Putamen (tissue), 1 donor: ENCODE measurements around the gene IGFALS.
"Not testable (repeated sequence)": the region's sequence is repeated elsewhere in the genome, so short reads cannot be mapped to it uniquely, and the experiment has no call there.

ENCODE experiments used
- DNase-seq: peaks from one replicate; pipeline ENCODE4 v3.0.0-alpha.2; 2016; ENCODE audit warnings: low spot score

Gene IGFALS

DNA sequence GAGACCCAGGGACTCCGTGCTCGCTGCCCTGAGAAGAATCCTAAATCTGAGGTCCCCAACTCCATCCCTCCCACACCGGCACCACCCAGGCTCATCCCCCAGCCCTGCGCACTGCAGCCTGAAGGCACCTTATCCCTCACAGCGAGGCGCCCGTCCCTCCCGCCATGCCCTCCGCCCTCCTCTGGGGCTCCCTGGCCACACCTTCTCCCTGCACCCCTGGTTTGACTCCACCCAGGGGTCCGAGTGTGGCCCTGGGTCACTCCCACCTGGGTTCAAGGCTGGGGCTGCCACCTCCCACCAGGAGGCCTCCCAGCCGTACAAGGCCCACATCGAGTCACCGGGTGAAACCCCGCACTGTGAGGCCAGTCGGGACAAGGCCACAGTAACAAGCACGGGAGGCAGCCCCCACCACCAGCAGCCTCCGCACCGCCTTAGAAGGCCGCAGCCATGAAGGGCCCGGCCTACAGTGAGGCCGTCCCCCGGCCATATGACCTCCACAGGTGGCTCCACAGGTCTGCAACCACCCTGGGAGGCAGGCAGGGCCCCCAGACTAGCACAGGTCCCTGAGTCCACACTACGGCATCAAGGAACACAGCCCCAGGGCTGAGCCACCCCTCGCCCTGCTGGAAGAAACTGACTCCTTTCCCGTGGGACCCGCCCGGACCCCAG lies 24.8 kb upstream of the IGFALS start:
- no peak for DNase-seq

- no peak for DNase-seq
Observed at GRCh38 chr16:1817716-1818115, 24.2 kb upstream of the IGFALS start.

- DNase-seq: no peak
Observed at GRCh38 chr16:1817276-1817589, 23.7 kb upstream of the IGFALS start.

DNA sequence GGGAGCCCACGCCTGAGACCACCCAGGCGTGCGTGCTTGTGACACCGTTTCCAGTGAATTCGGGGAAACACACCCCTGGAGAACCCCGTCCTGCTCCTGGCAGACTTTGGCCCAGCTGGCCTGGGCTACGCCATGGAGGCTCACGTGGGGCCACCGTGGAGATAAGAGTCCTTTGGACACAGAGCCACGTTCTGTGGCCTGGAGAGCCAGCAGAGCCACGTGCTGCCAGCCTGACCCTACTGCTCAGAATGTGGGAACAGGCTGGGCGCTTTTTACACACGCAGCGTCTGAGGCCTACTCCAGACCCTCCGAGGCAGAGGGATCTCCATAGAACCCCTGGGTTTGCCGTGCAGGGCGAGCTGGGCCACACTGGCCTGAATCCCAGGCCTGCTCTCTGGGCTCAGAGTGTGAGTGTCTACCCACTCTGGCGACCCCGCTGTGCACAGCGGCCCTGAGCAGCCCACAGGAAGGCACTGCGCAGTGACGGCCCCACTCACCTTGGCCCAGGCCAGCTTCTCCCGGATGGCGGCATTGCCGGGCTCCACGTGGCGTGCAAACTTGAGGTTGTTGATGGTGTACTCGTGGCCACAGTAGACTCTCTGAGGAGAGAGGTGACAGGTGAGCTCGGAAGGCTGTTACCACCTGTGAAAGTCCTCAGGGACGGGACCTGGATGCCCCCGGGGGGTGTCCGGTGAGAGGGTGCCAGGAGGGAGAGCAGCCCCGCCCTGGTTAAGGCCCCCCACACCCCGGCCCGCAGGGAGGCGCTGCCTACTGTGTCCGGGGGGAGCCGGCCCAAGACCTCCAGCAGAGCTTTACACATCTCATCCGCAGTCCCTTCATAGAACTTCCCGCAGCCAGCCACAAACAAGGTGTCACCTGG lies 23.1 kb upstream of the IGFALS start:
- DNase-seq: no peak

- no peak for DNase-seq
Observed at GRCh38 chr16:1815461-1815860, 22.0 kb upstream of the IGFALS start.

DNA sequence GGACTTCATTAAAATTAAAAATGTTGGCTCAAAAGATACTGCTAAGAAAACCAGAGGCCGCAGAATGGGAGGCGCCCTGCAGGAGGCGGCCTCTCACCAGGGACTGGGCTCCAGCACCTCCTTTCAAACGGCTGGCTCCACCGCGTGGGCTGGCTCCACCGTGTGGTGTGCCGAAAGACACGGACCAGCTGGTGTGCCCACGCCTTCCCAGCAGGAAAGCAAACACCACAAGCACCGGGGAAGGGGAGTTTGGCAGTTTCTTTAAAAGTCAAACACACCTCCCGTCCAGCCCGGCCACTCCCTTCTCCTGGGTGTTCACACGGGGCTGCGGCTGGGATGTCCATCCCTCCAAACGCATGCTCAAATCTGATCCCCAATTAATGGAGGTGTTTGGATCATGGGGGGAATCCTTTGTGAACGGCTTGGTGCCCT lies 19.2 kb upstream of the IGFALS start:
- DNase-seq: no peak

DNA sequence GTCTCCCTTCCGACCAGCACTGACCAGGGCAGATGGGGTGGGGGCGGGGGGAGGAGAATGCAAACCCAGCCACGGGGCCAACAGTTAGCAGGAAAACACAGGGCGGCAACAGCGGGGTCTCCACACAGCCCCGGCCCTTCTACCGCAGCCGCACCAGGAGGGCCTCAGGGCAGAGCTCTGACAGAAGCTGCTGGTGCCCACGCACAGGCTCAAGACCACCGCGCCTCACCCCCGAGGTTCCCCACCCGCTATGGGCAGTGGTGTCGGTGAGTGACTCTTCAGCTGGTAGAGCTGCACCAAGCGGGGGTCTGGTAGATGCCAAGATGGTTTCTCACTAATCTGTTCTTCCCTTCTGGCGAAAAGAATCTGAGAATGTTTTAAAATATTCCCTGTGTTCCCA lies 17.0 kb upstream of the IGFALS start:
- no peak for DNase-seq

DNA sequence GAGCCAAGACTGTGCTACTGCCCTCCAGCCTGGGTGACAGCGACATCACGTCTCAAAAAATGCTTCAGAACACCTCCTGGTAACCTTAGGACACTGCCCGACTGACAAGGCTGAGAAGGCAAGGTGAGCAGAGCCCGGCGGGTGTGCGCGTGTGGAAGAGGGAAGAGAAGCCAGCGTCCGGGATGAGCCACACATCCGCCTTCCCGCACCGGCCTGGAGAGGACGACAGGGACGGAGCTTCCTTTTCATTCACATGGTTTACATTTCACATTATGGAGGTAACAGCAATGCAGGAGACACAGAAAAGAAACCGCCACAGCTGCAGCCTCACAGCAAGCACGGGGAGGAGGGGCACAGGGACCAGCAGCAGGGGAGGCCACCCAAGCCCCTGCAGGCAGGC lies 16.6 kb upstream of the IGFALS start:
- DNase-seq: no peak

DNA sequence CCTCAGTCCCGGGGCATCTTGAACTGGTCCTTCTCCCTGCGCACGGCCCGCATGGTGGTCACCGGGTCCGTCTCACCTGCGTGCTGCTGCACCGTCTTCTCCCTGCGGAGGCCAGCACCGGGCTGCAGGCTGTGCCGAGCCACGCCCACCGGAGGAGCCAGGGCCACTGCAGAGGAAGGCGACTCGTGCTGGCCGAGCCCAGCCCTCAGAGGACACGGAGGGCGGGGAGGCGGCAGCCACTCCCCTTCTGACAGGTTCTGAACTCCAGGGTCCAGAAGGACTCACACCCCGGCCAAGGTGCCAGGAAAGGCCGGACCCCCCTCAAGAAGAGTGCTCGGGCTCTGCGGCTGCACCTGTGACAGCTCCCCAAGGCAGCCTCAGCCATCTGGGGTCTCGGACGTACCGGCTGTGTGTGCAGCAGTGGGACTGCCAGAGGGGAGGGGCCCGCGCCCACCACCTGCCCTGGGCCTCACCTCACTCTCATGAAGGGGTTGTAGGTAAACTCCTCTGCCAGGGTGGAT lies 15.8 kb upstream of the IGFALS start:
- DNase-seq: no peak

DNA sequence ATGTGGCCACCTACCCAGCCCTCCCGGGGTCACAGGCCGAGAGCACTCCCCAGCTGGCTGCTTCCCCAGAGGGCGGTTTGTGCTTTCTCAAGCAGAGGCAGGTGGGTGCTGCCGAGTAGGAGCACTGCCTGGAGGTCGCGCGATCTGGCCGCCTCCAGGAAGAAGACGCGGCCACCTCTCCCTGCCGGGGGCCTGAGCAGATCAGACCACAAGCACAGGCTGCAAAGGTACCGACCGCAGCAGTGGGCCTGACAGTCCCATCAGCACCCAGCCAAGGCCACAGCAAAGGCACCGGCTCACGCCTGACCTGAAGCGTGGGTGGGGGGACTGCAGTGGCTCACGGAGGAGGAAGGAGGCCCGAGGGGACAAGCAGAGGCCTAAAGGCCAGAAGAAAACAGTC lies 15.2 kb upstream of the IGFALS start:
- DNase-seq: no peak

- DNase-seq: no peak
Observed at GRCh38 chr16:1807626-1808025, 14.1 kb upstream of the IGFALS start.

- no peak for DNase-seq
Observed at GRCh38 chr16:1800701-1801100, 7.2 kb upstream of the IGFALS start.

DNA sequence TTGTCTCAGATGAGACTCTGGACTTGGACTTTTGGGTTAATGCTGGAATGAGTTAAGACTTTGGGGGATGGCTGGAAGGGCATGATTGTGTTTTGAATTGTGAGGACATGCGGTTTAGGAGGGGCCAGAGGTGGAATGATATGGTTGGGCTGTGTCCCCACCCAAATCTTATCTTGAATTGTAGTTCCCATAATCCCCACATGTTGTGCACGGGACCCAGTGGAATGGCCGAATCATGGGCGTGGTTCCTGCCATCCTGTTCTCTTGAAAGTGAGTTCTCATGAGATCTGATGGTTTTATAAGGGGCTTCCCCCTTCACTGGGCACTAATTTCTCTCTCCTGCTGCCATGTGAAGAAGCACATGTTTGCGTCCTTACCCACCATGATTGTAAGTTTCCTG lies 5.8 kb upstream of the IGFALS start:
- not testable (repeated sequence) for DNase-seq

GRCh38 chr16:1794908-1795666 lies 1.6 kb upstream of the IGFALS start:
- DNase-seq: no peak

GRCh38 chr16:1794221-1794871 lies 841 bp upstream of the IGFALS start:
- no peak for DNase-seq

DNA sequence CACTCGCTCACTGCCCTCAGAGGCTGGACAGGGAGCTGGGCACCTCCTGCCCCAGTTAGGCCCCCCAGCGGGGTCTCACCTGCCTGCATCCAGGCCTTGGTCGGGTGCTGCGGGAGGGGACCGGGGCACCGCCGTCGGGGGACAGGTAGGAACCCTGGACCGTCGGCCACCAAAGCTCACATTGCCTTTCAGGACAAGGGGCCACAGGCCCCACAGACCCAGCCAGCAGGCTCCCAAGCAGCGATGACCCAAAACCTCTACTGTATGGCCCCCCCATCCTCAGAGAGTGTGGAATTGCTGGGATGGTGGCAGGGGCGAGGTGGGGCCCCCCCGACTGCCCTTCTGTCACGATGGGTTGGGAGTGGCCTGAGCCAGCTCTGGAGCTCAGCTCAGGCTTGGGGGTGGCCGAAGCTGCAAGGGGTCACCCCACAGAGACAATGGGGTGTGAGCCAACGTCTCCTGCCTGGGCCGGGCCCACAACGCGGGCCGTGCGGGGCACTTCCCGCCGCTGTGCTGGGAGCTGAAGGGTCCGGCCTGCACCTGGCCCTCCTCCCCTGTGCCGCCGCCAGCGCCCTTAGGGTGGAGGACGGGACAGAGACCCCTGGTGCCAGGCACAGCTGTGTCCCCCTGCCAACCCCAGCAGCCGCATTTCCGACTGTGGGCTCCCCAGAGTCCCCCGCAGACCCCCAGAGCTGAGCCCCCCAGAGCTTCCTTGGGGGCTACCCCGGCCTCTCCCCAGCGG lies 498 bp downstream of the IGFALS start:
- DNase-seq: no peak

DNA sequence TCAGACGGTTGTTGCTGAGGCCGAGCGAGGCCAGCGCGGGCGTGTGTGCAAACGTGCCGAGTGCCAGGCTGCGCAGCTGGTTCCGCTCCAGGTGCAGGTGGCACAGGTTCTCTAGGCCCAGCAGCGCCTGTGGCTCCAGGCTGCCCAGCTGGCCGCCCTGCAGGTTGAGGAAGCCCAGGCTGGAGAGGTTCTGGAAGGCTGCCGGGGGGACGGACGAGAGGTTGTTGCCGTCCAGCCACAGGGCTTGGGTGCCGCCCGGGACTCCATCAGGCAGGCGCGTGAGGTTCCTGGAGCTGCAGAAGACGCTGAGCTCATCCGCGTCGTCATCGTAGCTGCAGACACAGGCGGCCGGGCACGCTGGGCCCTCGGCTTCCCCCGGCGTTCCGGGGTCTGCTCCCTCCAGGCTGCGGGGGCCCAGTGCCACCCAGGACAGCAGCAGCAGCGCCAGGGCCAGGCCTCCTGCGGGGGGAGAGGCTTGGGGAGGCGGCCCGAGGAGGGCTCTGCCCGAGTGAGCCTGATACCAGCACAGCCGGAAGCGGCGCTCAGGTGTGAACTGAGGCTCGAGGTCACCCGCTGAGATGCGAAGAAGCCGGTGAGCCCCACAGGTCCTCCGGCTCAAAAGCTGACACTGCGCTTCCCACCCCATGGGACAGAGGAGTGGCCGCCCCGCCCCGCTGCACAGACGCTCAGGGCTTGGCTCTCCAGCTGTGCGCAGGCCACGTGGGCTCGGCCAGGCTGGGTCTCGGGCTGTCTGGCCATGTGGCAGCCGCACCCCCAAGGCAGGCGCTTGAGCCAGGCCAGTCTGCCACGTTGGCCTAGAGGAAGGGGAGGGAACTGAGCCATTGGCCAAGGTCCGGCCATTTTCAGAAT lies 1.3 kb downstream of the IGFALS start:
- DNase-seq: no peak

DNA sequence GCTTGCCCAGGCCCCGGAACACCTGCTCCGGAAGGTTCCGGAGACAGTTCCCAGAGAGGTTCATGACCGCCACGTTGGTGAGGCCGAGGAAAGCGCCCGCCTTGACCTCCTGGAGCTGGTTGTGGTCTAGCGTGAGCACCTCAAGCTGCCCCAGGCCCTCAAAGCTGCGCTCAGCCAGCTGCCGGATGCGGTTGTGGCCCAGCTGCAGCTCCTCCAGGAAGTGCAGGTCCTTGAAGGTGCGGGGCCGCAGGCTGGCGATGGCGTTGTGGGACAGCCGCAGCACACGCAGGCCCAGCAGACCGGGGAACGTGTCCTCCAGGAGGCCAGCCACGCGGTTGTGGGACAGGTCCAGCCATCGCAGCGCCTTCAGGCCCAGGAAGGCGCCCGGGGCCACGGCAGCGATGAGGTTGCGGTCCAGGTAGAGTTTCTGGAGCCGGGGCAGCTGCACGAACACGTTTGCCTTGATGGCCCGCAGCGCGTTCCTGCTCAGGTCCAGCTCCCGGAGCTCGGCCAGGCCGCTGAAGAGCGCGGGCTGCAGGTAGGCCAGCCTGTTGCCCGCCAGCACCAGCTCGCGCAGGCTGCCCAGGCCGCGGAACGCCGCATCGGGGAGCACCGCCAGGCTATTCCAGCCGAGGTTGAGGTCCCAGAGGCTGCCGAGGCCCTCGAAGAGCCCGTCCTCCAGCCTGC lies 2.1 kb downstream of the IGFALS start:
- no peak for DNase-seq

DNA sequence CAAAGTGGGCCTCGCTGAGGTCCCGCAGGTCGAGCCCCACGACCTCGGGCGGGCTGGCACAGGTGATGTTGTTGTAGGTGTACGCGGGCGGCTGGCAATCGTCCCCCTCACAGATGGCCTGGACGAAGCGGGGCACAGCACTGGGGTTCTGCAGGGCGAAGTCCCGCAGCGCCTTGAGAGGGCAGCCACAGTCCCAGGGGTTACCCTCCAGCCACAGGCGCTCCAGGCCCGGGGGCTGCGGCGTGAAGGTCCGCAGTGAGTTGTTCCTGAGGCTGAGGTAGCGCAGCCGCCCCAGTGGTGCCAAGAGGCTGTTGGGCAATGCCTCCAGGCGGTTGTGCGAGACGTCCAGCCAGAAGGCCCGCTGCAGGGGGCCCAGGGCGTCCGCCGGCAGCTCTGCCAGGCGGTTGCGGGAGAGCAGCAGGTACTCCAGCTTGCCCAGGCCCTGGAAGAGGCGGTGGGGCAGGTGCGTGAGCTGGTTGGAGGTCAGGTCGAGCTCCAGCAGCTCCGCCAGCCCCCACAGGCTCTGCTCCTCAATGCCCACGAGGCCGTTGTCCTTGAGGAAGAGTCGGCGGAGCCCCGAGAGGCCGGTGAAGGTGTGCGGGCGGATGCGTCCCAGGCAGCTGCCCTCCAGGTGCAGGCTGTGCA lies 2.8 kb downstream of the IGFALS start:
- DNase-seq: no peak
